A549 treated with dexamethasone at 1 μM for 4 hours (cell line): ENCODE results near the gene THAP7. TPM values are rescaled to one million over a fixed set of nuclear protein-coding genes. Genes with fewer than 3 reads are reported as not detected.

Experiments
- total RNA-seq: library from RNA; stranded (reverse); fragments of 200-300 nt; extraction: Qiagen RNA extraction; gene quantifications from 5 replicates; pipeline ENCODE4 v1.2.3, GENCODE V29; 2022

Gene THAP7, protein sequence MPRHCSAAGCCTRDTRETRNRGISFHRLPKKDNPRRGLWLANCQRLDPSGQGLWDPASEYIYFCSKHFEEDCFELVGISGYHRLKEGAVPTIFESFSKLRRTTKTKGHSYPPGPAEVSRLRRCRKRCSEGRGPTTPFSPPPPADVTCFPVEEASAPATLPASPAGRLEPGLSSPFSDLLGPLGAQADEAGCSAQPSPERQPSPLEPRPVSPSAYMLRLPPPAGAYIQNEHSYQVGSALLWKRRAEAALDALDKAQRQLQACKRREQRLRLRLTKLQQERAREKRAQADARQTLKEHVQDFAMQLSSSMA
- 15.5 to 26.2 TPM (median 23.5 TPM) in 5 replicates for total RNA-seq

DNA sequence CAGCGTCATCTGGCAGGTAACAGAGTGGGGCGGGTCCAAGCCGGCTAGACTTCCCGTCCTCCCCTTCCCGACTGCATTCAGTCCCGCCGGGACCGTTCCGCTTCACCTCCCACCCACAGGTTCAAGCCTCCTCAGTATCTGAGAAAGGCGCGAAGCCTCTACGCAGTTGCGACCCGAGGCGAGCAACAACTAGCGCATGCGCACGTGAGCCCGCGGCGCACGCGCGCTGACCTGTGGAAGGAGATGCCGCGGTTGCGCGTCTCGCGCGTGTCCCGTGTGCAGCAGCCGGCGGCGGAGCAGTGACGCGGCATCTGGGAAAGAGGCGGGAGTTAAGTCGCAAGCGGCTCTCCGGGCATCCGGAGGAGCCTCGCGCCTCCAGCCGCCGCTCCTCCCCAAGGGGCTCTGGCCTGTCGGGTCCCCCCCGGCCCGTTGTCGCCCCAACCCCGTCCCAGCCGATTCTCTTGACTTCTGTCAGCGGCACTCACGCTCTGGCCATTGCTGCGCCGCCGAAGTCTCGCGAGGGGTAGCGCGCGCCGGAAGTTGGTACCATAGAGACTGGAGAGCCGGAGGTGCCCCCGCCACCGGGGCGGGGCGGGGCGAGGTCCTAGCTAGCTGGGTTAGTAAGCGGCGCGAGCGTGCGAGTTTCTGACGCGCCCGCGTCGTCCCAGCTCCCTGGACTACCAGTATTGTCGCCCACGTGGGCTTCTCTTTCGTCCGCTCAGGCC lies at the start of gene THAP7:
Gene THAP7, minus strand, starts transcription at position 518 of the 725 bp plus-strand sequence. Its CDS starts 207 bp downstream, at position 311.

DNA sequence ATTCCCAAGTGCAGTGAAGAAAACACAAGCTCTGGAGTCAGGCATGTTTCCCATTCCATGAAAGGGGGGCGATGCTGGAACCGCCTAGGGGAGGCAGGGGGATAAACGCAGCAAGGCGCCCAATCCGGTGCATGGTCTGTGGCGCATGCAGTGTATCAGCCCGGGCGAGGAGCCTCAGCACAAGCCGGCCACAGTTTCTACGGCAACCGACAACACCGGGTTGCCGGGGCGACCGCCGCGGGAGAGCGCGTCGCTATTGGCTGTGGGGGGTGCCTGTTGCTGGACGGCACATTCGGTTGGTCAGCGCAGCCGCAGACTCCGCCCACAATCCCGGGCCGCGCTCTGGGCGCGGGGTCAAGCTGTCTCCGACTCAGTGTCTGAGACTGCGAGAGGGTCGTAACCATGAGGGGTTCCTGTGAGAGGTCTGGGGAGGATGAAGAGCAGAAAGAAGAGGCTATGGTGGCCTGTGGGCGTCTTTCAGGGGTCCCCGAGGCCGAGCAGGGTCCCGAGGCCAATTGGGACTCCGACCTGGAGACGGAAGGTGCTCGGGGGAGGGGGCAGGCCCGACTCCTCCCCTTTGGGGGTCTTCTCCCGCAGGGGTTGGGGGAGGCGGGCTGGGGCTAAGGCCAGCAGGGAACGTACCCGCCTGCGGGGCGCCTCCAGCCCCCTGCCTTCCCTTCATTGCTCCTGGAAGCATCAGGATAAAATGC lies 43.8 kb upstream of the THAP7 start, which contains the start of gene LRRC74B:
Gene LRRC74B, plus strand, starts transcription at position 362 of the 710 bp plus-strand sequence. Its CDS starts 41 bp downstream, at position 403.

DNA sequence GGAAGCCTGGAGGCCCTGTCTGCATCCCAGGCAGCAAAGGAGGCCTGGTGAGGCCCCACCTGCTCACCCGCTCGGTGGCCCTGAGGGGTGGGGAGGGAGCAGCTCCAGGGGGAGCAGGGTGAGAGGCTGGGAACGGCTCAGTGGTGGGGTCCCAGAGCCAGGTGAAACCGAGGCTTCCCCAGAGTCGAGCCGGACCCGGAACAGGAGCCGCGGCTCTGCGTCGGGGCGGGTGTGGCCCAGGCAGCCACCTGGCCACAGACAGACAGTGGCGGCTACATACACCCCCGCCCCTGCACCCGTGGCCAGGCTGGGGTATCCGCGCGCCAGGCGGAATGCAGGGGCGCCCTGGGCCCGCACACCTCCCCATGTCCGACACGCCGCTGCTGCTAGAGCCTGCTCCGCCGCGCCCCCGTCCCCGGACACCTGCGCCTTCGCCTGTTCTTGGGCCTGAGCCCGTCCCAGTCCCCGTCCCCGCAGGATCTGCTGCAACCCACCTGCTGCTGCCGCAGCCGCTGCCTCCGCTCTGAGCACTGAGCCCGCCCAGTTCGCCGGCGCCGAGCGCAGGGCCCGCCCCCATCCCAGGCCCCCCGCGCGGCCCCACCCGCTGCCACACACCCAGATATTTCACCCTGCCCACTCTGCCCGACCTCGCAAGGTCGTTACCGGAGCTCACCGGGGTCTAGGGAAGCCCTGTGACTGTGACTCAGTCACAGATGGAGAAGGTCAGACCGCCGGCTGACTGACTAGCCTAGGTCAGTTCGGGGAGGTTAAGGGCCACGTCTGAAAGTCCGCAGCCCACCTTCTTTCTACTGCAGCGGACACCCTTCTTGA lies 30.3 kb upstream of the THAP7 start, which contains the start of gene SLC7A4:
Gene SLC7A4, minus strand, starts transcription at position 525 of the 831 bp plus-strand sequence. CDS start 749 bp downstream, outside the sequence.

DNA sequence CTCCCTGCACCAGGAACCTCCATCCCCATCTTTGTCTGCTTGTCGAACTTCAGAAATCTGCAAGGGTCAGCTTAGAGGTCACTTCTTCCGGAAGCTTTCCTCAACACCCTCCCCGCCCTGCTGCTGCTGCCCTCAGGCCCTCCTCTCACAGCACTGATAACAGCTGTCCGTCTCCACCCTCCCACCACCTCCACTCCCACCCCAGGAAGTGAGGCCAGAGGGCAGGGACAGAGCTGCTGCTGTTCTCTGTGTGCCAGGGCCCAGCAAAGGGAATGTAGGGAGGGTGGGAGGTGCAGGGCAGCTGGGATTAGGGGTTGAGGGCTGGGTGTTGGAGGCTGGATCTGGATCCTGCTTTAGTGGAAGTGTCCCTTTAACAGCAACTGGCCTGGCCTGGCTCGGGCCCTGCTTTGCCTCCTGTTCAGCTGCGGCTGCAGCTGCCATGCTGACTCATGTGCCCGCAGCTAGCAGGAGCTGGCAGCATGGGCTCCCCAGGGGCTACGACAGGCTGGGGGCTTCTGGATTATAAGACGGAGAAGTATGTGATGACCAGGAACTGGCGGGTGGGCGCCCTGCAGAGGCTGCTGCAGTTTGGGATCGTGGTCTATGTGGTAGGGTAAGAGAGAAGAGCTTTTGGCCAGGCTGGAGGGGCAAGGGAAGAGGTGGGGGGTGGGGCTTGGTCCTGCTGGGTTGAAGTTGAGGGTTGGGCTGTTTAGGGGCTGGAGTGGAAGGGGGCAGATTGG lies 13.0 kb upstream of the THAP7 start, which contains the start of gene P2RX6:
Gene P2RX6, plus strand, starts transcription at position 440 of the 740 bp plus-strand sequence. Its CDS starts 10 bp downstream, at position 450.

DNA sequence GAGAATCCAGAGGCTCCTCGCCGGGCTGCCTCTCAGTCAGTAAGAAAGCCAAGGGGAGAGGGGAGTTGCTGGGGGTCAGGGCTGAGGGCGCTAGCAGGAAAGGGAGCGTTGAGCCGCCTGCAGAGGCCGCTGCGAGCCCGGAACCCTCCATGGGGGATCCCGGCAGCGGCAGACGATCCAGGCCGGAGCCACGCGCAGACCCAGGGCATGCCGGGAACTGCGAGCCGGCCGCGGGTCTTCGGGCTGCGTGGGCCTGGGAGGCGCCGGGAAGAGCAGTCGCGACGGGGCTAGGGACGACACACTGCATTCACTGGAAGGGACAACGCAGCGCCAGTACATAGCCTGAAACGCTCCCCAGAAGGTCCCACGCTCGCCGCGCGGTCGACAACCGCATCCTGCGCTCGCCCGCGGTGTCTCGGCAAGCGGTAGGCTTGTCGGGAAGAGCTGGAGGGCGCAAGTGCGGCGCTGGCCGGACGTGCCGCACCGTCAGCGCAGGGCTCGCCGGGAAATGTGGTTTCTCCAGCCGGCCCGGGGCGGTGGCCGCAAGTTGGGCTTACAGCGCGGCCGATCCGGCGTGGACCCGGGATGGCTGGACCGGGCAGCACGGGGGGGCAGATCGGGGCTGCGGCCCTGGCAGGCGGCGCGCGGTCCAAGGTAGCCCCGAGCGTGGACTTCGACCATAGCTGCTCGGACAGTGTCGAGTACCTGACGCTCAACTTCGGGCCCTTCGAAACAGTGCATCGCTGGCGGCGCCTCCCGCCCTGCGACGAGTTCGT lies 19.9 kb downstream of the THAP7 start, which contains the start of gene LZTR1:
Gene LZTR1, plus strand, starts transcription at position 511 of the 776 bp plus-strand sequence. Its CDS starts 75 bp downstream, at position 586.

DNA sequence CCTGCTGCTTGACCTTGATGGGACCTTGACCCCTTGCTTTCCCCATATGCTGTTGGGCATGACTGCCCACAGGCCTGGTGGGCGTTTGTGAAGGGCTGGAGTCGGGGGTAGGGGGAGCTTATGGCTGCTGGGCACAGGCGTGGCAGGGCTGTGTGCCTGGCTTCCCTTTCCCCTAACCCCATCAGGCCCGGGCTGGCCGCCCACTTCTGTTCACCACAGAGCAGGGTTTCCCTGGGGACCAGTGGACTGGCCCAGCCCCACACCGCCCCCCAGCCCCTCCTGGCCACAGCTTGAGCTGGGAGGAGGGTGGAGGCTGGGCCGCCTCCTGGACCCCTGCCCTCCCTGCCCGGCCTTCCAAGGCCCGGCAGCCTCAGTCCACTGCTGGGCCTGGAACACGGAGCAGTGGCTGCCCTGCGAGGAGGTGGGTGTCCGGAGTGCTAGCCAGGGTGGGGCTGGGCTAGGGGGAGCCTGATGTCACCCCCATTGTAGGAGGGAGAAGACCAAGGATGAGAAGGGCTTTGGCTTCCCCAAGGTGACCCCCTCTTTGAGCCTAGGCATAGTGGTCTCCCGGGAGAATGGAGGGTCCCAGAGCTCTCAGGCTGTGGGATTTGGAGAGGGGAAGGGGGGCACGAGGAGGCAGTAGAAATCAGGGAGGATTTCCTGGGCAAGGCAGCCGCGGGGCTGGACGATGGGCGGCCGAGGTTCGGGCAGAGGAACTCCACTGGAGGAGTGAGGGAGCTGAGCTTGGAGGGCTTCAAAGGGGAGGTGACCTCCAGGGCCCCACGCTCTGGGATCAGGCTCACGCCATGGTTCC lies 34.8 kb downstream of the THAP7 start, which contains the start of gene AIFM3:
Gene AIFM3, plus strand, starts transcription at position 373 of the 814 bp plus-strand sequence. CDS start 690 bp downstream, outside the sequence.

Other genes with a start within 250 kb of the THAP7 start
- gene SERPIND1, start 228.0 kb downstream of the THAP7 start, total RNA-seq = not detected in 5 replicates
- gene PI4KA, start 143.3 kb downstream of the THAP7 start, total RNA-seq = 17.2 to 23.0 TPM (median 21.6 TPM) in 5 replicates
- 14.4 to 22.1 TPM (median 19.7 TPM) in 5 replicates for gene SNAP29, start 143.1 kb downstream of the THAP7 start, total RNA-seq
- gene CRKL, start 84.7 kb downstream of the THAP7 start, total RNA-seq = 24.0 to 28.7 TPM (median 27.3 TPM) in 5 replicates
- 1.9 to 3.5 TPM (median 3.0 TPM) in 5 replicates for gene AIFM3, start 34.9 kb downstream of the THAP7 start, total RNA-seq
- 9.3 to 21.4 TPM (median 16.8 TPM) in 5 replicates for gene LZTR1, start 19.8 kb downstream of the THAP7 start, total RNA-seq
- gene P2RX6, start 13.0 kb upstream of the THAP7 start, total RNA-seq = 0.50 to 0.93 TPM (median 0.72 TPM) in 5 replicates
- gene SLC7A4, start 30.4 kb upstream of the THAP7 start, total RNA-seq = not detected in 5 replicates
- 0.08 TPM in 1 of 5 replicates, not detected in the others for gene LRRC74B, start 43.8 kb upstream of the THAP7 start, total RNA-seq